Esophagus squamous epithelium (tissue), 4 donors: ENCODE measurements around the gene VAV2.

ENCODE experiments used
- CTCF ChIP-seq, 6 experiments: fragments of 450-650 bp in 4 of 6; fragments of 200-600 bp in 2 of 6; sonication (generic) in 2 of 6; IDR thresholded peaks; one replicate each; pipeline ENCODE4 v1.5.1; 2016 to 2019; ENCODE audit warnings: antibody characterized with exemption in 6 of 6, mild to moderate bottlenecking in 4 of 6, moderate library complexity in 4 of 6
- POLR2A ChIP-seq, 4 donors: fragments of 450-650 bp; IDR thresholded peaks; one replicate each; pipeline ENCODE4 v1.6.1; 2017; ENCODE audit warnings: antibody characterized with exemption in 4 of 4, mild to moderate bottlenecking in 4 of 4, moderate library complexity in 3 of 4

GRCh38 chr9:133861692-133862091 is 130.4 kb downstream of the VAV2 start:
- no peak for TF ChIP-seq CTCF (IDR thresholded peaks at IDR 0.05)
- no peak for TF ChIP-seq POLR2A (IDR thresholded peaks at IDR 0.05)
